Coronary artery (tissue), 2 donors: Measurements from ENCODE around the gene CD40LG.

Source experiments
- DNase-seq: peaks from one replicate; pipeline ENCODE4 v3.0.0-alpha.2; 2017; ENCODE audit warnings: low spot score
- H3K27ac ChIP-seq, 2 donors: fragments of 200-600 bp; sonication (generic); one replicate each; pipeline ENCODE4 v1.5.1; 2016 to 2019
- H3K4me3 ChIP-seq: fragments of 200-600 bp; sonication (generic); 2 replicates; pipeline ENCODE4 v1.5.1; 2016; ENCODE audit warnings: mild to moderate bottlenecking, moderate library complexity
- CTCF ChIP-seq: fragments of 200-600 bp; sonication (generic); IDR thresholded peaks from one replicate; pipeline ENCODE4 v1.5.1; 2019; ENCODE audit warnings: antibody characterized with exemption

Gene CD40LG

DNA sequence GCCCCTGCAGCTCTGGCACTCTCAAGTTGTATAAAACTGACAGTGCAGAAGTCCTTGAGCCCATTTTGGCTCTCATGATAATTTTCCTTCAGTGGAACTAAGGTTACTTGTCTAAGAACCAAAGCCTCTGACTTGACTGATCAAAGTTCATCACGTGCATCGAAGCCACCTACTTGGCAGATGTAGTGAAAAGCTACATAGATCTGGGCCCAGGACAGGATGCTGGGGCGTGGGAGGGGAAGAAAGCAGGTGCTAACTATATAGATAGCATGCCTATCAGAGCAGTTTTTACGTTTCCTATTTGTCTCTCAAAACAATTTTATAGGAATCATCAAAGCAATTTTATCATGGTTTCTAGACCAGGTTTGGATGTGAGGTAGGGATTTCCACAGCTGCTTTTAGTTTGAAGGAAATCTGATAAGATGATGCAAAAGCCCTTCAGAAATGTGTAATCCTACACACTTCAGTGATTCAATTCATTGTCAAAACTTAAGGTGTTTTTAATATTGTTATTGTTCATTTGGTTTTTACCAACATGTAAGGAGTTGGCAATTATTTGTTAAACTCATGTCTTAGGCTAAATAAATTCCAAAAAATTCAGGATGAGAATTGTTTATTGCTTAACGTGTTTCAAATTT lies 1.2 kb upstream of the CD40LG start:
- Histone ChIP-seq H3K27ac (no peak overlapping the region), H3K4me3 (no peak overlapping the region)
- no peak for DNase-seq
- no peak for TF ChIP-seq CTCF

DNA sequence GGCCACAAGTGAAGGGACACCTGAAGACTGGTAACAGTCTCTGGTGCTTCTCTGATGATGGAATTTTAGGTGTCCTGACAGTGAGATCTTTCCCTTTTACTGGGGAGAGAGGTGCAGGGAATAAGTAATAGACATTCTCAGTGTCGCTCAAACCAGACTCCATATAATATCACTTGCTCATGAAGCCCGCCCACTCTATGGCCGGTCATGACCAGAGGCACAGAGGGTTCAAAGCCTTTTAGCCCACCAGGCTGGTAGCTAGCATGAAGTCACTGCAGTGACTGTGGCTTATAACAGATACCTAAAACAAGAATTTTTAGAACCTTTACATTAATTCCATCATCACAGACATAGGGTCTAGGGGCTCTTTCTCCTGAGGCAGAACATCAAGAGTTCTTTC lies 2.9 kb downstream of the CD40LG start:
- Histone ChIP-seq H3K27ac (no peak overlapping the region), H3K4me3 (no peak overlapping the region)
- TF ChIP-seq CTCF, result no peak
- no peak for DNase-seq

DNA sequence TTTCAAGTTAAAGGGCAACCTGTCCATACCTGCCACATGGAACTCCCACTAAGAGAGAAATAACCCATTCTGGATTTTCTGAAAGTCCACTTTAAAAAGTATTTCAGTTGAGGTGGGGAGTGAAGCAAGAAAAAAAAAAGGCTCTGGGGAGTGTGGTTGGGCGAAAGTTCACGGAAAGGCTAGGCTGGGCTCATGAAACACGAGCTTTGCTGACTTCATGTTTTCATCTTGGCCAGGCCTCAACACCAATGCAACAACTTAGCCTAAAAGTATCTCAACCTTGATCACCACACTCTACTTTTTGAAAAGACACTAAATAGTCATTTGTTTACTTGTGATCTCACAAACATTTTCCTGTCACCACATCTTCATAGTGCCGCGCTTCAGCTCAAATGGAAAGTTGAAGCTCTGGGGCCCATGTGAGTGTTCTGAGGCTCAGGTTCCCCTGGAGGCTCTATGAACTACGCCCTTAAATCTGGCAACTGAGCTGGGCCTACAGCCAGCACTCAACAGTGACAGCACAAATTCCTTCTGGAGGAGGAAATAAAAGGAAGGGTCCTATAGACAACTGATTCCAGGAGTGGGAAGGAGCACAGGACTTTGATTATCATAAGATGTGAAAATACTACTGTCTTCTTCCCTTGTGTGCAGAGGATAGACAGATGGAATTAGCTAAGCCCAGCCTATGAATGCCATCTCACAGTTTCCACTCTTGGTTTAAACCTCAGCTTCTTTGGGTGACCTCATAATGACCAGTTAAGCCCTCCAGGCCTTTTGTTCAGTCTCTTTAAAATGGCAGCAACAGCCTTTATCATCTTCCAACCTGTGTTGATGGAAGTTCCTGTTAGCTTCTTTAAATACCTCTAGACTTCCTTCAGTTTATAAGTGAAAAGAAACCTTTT lies 5.1 kb downstream of the CD40LG start:
- no peak for TF ChIP-seq CTCF
- Histone ChIP-seq H3K27ac (no peak overlapping the region), H3K4me3 (no peak overlapping the region)
- no peak for DNase-seq

GRCh38 chrX:136656361-136656964 lies 8.5 kb downstream of the CD40LG start:
- no peak overlapping the region for H3K27ac ChIP-seq
- TF ChIP-seq CTCF, result no peak
- H3K4me3 ChIP-seq, result no peak overlapping the region
- DNase-seq, result no peak

DNA sequence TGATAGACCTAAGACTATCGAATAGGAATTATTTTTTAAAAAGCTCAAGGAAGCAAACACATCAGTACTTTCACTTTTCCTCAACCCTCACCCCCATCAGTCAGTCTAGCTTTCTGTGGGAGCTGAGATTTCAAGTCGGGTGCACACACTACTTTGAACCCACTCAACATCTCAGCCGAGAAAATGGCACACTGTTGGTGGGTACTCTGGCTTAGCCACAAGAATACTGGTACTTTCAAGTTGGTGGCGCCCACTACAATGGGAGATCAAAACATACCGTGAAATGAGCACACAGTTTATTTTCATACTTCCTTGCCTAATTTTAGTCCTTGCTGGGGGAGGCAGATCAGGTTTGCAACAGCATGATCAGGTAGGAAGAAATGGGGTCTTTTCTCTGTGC lies 10.2 kb downstream of the CD40LG start:
- no peak for TF ChIP-seq CTCF
- no peak overlapping the region for H3K27ac ChIP-seq

GRCh38 chrX:136659174-136659573 lies 11.2 kb downstream of the CD40LG start:
- TF ChIP-seq CTCF, result no peak

More for the DNA sequence above, 10.2 kb downstream of the CD40LG start:
- no peak for DNase-seq
- no peak overlapping the region for H3K4me3 ChIP-seq

More at GRCh38 chrX:136659174-136659573, 11.2 kb downstream of the CD40LG start:
- Histone ChIP-seq H3K4me3 (no peak overlapping the region), H3K27ac (no peak overlapping the region)
- no peak for DNase-seq
